GM19372 (cell line): Measurements from ENCODE around the gene MYO1D.

ENCODE experiments used
- ATAC-seq: cut with Tn5 transposase; IDR thresholded peaks from one replicate; pipeline ENCODE4 v1.9.1; 2021; ENCODE audit warnings: mild to moderate bottlenecking, low read depth, moderate library complexity; ENCODE audit not compliant: unreplicated experiment

Gene MYO1D

DNA sequence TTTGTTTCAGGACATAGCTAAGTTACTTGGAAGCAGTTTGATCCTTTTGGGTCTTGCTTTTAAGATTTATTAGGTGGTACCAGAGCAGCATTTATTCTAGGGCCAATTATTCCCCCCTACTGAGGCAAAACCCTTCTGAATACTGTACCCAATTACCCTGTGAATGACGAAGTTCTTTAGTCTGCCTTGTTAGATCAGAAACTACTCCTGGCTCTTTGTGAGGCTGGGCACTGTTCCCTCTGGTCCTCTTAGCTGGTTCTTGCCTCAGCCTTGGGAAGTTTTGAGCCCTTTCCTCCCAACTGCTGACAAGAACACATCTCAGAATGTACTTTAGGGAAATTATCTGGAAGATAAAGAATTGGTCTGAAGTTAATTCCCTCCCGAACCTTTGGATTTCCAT is 274.5 kb downstream of the MYO1D start:
- ATAC-seq, result no peak

DNA sequence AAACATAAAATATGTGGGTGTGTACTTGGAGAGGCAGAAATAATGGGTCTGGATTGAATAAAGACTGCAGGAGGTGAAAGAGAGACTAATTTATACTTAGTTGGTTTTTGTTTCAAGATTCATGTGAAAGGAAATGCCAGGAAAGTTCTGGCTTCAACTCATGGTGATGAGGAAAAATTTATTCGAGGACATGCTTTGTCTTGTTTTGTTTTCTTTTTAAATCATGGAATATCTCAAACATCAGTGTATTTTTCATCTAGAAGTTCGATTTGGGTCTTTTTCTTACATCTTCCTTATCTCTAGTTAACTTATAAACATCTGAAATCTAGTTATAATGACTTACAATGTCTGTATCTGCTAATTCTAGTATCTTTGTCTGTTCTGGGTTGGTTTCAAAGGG is 275.1 kb downstream of the MYO1D start:
- no peak for ATAC-seq

DNA sequence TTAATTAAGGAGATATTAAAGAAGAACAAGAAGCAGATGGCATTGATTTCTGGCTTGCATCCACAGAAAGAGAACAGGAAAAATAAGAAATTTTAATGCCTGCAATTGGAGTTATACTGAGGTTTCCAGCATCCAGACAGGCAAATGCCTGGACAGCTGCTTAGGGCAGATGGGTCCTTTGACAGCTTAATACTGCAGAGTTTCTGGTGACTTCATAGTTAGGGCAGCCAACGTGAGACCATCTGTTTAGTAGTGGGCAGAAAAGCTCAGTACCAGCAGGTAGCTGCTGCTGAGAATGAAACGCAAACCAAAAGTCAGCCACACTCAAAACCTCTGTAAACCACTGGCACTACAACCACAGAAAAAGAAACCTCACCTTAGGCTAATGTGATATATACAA is 280.3 kb downstream of the MYO1D start:
- no peak for ATAC-seq

DNA sequence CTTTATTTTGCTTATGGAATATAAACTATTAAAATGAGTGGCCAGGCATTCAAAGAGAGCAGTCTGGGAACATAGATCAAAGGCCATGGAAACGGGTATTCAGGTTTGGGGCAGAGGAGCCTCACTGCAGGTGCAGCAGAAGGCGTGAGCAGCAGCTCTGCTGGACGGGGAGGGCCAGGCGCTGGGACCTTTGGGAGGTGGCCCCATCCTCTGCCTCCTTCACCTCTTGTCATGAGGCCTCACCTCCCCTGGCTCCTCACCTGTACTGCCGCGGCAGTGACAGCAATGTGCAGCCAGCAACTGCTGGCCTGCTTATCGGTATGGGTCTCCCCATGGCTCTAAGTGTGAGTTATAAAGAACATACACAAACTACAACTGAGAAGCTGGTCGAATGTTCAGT is 280.7 kb downstream of the MYO1D start:
- ATAC-seq, result no peak

DNA sequence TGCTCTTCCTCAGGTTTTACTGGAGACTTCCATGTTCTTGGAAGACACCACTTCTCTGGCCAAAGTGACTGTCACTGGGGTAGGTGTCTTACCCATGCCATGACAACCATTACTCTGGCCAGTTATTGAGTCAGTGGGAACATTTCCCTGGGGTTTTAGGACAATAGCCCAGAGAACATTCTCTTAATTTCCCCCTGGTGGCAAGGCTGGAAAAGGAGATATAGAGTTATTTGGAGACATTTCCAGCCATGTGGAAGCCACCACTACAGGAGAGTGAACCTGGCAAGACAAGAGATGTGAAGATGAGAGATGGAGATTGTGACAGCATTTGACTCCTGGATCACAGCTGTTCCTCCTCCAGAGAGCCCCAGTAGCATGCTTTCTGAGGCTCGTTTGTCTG is 283.9 kb downstream of the MYO1D start:
- ATAC-seq, result no peak

DNA sequence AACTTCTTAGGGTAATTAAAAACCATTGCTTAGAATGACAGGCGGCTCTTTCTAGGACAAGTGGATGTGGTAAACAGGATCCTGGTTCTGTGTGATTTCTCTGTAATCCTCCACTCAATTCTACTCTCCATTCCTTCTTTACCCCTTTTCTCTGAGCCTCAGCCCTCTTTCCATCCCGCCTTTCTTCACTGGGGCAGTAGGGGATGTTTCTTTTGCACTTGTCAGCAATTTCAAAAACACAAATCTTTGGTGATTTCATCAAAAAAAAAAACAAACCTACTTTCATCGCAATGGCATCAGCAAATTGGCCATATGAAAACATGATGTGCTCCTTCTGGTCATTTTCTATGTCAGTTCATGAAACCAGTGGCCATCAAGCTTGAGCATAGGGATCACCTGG is 285.5 kb downstream of the MYO1D start:
- ATAC-seq, result no peak

DNA sequence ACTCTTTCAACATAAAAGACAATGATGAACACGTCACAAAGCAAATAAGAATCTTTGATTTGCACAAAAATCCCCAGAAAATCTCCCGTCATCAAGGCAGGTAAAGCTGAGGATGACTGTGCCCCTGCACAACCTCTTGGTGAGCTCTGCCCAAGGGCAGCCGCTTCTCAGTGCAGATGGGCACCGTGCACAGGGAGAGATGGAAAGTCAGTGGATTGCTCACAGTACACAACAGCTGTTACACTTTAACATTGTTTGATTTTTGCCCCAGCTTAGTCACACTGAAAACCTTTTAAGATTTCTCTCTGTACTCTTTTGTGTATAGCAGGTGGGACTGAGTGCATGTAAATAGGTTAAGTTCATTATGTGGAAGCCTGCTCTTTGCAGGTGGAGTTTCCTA is 285.9 kb downstream of the MYO1D start:
- ATAC-seq, result no peak

DNA sequence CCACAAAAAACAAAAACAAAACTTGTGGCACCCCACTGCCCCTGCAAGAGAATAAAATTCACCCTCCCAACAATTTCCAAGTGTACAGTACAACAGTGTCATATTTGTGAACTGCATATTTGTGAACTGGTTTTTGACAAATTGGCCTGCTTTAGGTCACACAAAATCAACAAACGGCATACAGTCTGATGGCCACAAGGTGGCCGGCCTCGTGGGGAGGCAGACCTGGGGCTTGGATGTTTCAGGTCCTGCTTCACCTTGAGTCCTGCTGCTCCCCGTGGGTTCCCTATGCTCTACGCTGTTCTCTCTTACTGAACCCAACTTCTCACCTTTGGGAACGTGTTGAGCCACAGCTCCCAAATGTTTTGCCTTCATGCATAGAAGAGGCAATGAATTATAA is 287.9 kb downstream of the MYO1D start:
- no peak for ATAC-seq

DNA sequence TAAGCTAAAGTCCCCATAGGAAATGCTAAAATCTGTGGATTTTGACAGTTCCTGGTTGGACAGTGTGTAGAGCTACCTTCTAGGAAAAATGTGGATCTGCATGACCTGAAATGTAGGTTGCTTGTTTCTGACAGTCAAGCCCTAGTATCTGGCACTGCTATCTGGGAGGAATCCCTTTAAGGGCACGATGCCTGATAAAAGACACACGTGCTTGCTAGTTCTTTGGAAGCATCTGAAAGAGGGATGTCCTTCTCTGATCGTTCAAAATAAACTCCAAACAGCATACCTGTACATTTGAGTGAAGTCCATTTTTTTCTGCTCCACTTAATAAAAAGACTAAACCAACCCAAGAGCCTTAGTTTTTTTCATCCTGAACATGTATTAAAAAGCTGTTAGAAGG is 288.8 kb downstream of the MYO1D start:
- no peak for ATAC-seq

DNA sequence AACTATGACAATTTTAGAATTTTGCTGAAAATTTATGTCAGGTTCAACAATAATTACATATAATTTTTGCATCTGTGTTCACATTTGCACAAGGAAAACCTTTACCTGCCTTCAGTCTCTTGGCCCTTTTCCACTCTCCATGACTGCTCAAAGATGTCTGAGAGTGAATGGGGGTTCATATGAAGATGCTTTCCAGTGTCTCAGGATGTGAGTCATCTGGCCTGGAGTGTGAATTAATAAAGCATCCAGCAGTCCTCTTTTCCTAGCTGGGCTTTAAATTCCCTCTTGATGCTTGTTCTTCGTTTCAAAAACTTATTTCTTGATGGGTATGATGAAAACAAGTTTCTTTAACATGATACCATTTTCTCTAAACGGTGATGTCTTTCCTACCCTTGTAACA is 290.3 kb downstream of the MYO1D start:
- no peak for ATAC-seq

DNA sequence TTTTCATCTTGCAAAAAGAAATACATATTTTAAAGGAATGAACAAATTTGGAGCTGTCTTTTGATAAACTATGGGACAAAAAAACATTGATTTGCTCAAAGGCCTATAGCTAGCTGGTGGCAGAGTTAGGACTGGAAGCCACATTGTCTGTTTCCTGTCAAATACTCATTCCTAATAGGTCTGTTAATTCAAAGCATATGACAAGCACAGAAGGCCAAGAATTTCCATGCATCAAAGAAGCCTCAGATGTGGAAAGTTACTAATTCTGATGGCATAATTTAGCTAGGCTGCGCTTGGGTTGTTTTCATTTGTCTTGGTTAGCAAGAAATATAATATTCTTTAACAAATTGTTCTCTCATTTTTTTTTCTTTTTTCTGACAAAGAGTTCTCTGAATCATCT is 292.1 kb downstream of the MYO1D start:
- no peak for ATAC-seq

DNA sequence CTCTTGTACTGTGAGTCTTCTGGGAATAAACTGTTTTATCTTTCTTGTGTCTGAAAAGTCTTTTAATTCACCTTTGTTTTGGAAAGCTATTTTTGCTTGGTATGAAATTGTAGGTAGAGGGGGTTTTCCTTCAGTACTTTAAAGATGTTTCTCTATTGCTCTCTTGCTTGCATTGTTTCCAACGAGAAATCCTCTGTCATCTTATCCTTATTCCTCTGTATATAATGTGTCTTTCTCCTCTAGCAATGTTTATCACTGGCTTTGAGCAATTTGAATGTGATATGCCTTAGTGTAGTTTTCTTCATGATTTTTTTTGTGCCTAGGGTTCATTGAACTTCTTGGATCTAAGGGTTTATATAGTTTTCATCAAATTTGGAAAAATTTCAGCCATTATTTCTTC is 293.9 kb downstream of the MYO1D start:
- no peak for ATAC-seq

DNA sequence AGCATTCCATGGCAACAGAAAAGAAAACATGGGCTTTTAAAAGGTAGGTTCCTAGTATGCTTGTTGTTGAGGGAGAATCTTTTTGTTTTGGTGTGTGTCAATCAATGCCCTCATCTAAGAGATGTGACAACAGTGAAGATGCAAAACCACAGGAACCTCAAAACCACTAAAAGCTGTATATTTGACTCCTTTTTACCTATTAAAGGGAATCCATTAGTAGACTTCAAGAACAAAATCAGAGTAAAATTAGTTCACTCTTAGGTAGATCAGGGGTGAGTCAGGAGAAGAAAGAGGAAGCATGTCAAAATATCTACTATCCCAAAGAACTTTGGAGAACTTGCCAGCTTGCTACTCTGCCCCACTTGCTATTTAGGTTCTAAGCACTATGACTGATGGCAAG is 301.1 kb downstream of the MYO1D start:
- ATAC-seq, result no peak

DNA sequence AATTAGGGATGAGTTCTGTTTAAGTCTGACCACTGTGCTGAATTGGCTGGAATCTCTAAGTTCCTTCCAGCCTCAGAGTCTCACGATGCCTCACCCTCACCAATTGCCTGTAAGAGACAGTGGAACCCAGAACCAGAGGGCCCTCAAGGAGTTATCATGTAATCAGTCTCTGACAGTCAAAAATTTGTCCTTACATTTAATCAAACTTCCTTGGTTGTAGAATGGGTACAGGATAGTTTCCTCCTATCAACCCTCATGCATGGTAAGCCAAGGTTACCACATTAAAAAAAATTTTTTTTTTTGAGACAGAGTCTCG is 306.9 kb downstream of the MYO1D start:
- ATAC-seq, result no peak

DNA sequence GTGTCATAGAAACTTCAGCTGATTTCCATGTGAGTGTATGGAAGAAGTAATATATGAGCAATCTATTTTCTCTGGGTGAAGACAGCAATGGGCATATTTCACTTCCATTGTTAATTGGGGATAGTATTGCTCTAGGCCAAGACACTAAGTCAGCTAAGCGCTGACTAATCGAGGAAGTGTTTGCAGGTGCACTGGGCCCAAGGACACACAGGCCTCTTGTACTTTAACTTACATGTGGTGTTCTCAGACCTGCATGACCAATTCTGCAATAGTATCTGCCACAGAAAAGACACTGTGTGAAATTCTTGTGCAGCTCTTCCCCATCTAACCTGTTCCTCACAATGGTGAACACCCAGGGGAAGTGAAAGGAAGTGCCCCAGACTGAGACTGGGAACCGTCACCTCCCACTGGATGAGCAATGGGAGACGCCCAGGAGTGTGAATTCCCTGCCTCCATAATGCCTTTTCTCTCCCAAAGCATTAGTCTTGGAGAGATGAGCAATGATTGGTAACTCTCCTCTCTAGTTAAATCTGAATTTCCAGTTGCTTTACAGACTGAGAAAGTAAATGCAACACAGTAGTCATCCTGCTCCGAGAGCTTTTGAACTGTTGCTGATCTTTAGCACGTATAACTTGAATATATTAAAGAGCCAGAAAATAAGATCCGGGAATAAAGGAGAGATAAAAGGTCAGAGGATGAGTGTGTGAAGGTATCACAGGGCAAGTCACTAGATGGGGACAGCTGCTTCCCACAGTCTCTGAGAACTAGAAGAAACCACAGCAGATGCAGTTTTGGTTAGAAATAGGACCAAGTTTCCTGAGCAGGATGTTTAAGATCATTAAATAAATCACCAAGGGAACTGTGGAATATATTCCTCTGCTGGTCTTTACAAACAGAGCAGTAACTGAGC is 307.5 kb downstream of the MYO1D start:
- ATAC-seq, result peak; percentile 53

DNA sequence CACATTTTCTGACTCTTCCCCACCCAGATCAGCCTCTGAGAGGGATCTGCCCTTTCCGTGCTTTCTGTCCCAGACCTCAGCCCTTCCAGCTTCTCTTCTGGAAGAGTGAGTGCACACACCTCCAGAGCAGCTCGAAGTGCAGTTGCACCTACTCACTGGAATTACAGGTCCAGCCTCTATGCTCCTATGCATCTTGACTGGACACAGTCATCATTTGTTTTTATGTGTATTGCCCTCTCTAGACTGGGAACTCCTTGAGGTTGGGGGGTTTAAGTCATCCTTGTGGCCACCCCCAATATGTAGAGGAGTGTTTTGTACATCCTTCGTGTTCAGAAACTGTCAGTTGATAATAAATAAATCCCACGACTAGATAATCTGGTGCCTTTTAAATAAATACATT is 308.2 kb downstream of the MYO1D start:
- ATAC-seq, result no peak

DNA sequence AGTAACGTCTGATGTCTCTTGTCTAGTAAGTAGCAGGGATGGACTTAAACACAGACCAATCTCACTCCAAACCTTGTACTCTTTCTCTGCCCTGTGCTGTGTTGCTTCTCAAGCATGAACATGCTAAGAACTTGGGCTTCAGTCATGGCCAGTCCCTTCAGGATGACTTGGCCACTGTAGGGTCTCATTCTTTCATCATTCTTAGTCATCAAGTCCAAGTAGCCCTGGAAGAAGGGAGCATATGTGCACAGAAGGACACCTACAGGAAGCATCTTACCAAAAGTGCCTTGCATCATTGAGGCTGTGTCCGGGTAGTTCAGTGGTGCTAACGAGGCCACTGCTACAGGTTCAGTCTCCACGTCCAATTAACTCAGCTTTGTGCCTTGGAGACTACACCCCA is 309.4 kb downstream of the MYO1D start:
- ATAC-seq, result no peak

DNA sequence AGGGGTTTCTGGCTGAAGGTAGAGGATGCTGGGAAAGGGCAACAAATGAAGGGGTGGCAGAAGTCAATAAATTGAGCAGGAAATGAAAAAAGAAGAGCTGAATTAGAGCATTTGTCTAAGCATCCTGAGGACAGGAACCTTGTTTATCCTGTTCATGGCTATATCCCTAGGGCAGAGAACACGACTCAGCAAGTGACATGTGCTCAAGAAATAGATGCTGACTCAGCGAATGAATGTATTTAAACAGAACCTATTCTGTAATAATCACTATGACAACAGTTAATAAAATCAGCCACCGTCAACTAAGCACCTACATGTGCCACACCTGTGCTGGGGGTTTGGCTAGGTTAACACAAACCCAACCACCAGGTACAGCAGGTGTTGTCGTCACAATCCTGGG is 309.8 kb downstream of the MYO1D start:
- no peak for ATAC-seq

DNA sequence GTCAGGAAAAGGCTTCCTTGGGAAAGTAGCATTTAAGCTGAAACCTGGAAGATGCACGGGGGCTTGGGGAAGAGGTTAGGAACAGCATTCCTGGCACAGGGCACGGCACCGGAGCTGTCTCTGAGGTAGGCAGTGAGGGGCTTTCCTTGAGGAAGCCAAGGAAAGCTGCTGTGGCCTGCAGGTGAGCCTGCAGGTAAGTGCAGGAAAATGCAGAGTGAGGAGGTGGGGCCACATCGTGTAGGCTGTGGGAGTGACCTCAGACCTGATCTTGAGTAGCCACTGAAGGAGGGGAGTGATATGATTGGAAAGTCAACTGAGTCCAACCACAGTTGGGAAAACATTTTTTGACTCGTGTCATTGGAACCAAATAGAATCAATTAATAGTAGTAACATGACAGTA is 310.6 kb downstream of the MYO1D start:
- ATAC-seq, result no peak

DNA sequence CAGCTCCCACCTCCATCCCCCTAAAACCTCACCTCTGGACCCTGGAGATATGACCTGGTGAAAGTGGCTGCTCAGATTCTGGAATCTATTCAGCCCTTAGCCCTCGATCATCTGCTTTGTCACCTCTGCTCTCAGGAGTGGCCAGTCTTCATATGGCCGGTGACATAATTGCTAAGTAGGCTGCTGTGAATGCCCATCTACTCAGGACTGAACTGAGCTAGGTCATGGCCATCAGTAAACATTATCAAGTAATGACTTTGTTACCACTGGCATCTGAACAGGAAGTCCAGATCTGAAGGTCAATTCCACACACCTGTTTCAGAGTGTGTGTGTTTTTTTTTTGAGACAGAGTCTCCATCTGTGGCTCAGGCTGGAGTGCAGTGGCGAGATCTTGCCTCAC is 311.5 kb downstream of the MYO1D start:
- ATAC-seq, result no peak

DNA sequence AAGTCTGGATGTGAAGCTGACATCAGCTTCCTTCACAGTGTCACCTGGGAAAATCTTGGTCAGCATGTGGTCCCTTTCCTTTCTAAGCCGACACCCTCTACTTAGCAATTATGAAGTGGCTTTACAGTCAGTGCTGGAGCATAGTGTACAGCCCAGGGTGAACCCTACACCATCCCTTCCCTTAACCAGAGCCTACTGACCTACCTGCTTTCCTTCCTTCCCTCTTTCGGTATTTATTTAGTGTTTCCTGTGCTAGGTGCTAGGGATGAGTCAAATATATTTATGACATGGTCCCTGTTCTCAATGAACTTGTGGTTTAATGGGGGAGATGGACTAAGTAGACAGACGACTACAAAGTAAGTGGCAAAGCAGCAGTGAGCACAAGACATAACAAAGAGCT is 312.6 kb downstream of the MYO1D start:
- no peak for ATAC-seq

DNA sequence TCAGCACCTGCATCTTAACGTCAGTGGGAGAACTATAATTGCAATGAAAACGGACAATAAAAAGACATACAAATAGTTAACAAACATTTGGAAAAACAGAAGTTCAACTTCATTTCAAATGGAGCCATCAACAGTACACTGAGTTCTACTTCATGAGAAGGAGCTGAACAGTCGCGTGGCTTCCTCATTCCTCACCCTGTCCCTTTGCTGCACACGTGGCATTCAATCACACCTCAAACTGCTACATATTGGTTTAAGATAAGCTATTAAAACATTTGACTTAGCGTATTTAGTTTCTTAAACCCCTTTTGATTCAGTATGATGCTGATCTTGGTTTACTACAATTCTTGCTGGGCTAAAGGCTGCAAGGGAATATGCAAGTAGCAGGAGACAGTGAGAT is 313.3 kb downstream of the MYO1D start:
- ATAC-seq, result no peak
